GM12878 (cell line): ENCODE results near the gene UROC1. TPM values are rescaled to one million over a fixed set of nuclear protein-coding genes. Genes with fewer than 3 reads are reported as not detected.
A peak's percentile ranks its signal among the peaks of the same experiment; 100 is the strongest.

Experiments used
- ATAC-seq: fragments of 200-7000 bp; cut with Tn5 transposase; 3 replicates; pipeline ENCODE4 v1.9.1; 2020; ENCODE audit warnings: mild to moderate bottlenecking, moderate library complexity
- BruUV-seq: library from RNA; stranded (reverse); fragments of 400-500 nt; replicated peaks from 2 replicates; lab custom pipeline; 2021; lab: Mats Ljungman, UMichigan
- CTCF ChIA-PET: fragments of 300-600 bp; sonication (Branson Sonifier 250); formaldehyde crosslinking; extraction: SDS; loops from one replicate; lab custom pipeline; 2021; ENCODE audit warnings: inconsistent platforms; lab: Yijun Ruan, JAX
- POLR2A ChIA-PET: fragments of 350-600 bp; formaldehyde crosslinking; extraction: SDS; loops from one replicate; lab custom pipeline; 2021; ENCODE audit warnings: inconsistent platforms; lab: Charles Lee
- RAD21 ChIA-PET: fragments of 300-600 bp; sonication (Branson Sonifier 250); formaldehyde crosslinking; loops from one replicate; lab custom pipeline; 2023; ENCODE audit warnings: antibody characterized with exemption; ENCODE audit not compliant: unreplicated experiment; lab: Charles Lee
- SMC1A ChIA-PET: fragments of 300-600 bp; sonication (Branson Sonifier 250); formaldehyde crosslinking; loops from one replicate; lab custom pipeline; 2023; ENCODE audit not compliant: unreplicated experiment, uncharacterized antibody; lab: Charles Lee
- DNase-seq: peaks from one replicate; pipeline ENCODE4 v3.0.0-alpha.2; 2011; ENCODE audit warnings: low read depth, low spot score
- FAIRE-seq: peaks from 3 replicates; lab custom pipeline; 2011; peaks lifted over from hg19 to GRCh38; lab: Jason Lieb, UNC
- H2AFZ ChIP-seq: 2 replicates; pipeline ENCODE4 v1.6.0; 2011; ENCODE audit warnings: low read depth, low read length, control low read depth; ENCODE audit not compliant: control insufficient read depth
- H3K27ac ChIP-seq: 2 replicates; pipeline ENCODE4 v1.5.1; 2011; ENCODE audit warnings: control low read depth; ENCODE audit not compliant: control insufficient read depth, insufficient read depth
- H3K27me3 ChIP-seq, 2 experiments: replicated peaks in 1 of 2; 2 replicates each; pipeline versions ENCODE4 v1.6.0 to v1.6.1; 2011; ENCODE audit warnings: low read length in 1 of 2; ENCODE audit not compliant: control insufficient read depth in 2 of 2, insufficient read depth in 2 of 2
- H3K36me3 ChIP-seq, 2 experiments: 2 replicates each; pipeline ENCODE4 v1.5.1; 2011; ENCODE audit warnings: low read length in 1 of 2; ENCODE audit not compliant: control insufficient read depth in 2 of 2, insufficient read depth in 2 of 2
- H3K4me1 ChIP-seq: 2 replicates; pipeline ENCODE4 v1.6.1; 2011; ENCODE audit warnings: mild to moderate bottlenecking, low read length, moderate library complexity, mixed read lengths; ENCODE audit not compliant: control insufficient read depth, insufficient read depth
- H3K4me2 ChIP-seq: 2 replicates; pipeline ENCODE4 v1.6.0; 2011; ENCODE audit warnings: control low read depth; ENCODE audit not compliant: control insufficient read depth, insufficient read depth
- H3K4me3 ChIP-seq: fragments of 200-600 bp; sonication (generic); 2 replicates; pipeline ENCODE4 v1.5.1; 2016
- H3K79me2 ChIP-seq: 2 replicates; pipeline ENCODE4 v1.6.0; 2011; ENCODE audit warnings: low read length; ENCODE audit not compliant: control insufficient read depth, insufficient read depth
- H3K9ac ChIP-seq: 2 replicates; pipeline ENCODE4 v1.8.0; 2011; ENCODE audit warnings: low read length, control low read depth, mixed read lengths; ENCODE audit not compliant: control insufficient read depth, insufficient read depth
- H3K9me3 ChIP-seq: replicated peaks from 3 replicates; pipeline ENCODE4 v1.5.1; 2011; ENCODE audit warnings: mild to moderate bottlenecking, low read length; ENCODE audit not compliant: control insufficient read depth, insufficient read depth
- H4K20me1 ChIP-seq: 2 replicates; pipeline ENCODE4 v1.6.0; 2011; ENCODE audit not compliant: control insufficient read depth, insufficient read depth
- BMI1 ChIP-seq: fragments of 450-650 bp; IDR thresholded peaks from 2 replicates; pipeline ENCODE4 v1.6.1; 2016; ENCODE audit warnings: mild to moderate bottlenecking, moderate library complexity, borderline replicate concordance
- CREB1 ChIP-seq: IDR thresholded peaks from 2 replicates; pipeline ENCODE4 v1.6.1; 2012; ENCODE audit warnings: low read depth, mild to moderate bottlenecking, inconsistent platforms
- CTCF ChIP-seq, 3 experiments: IDR thresholded peaks in 2 of 3; conservative IDR thresholded peaks in 1 of 3; 2 replicates each; pipeline ENCODE4 v1.5.1; 2011; ENCODE audit warnings: low read depth in 3 of 3, low read length in 3 of 3, mild to moderate bottlenecking in 3 of 3, control low read depth in 2 of 3, moderate library complexity in 2 of 3, inconsistent platforms in 1 of 3, mixed read lengths in 1 of 3; ENCODE audit not compliant: control insufficient read depth in 2 of 3, insufficient read depth in 1 of 3; ENCODE audit errors: extremely low read depth in 1 of 3
- E2F4 ChIP-seq: IDR thresholded peaks from 2 replicates; pipeline ENCODE4 v1.6.1; 2012; ENCODE audit warnings: low read depth, low read length, improper control_type of control experiment
- GATAD2B ChIP-seq: fragments of 450-650 bp; conservative IDR thresholded peaks from 2 replicates; pipeline ENCODE4 v1.6.1; 2017; ENCODE audit warnings: low read depth, mild to moderate bottlenecking, moderate library complexity
- KLF5 ChIP-seq: fragments of 450-650 bp; IDR thresholded peaks from 2 replicates; pipeline ENCODE4 v1.6.1; 2014; ENCODE audit warnings: mild to moderate bottlenecking; ENCODE audit not compliant: partially characterized antibody
- MEF2B ChIP-seq: fragments of 450-650 bp; IDR thresholded peaks from 2 replicates; pipeline ENCODE4 v1.6.1; 2018; ENCODE audit warnings: mild to moderate bottlenecking, moderate library complexity; ENCODE audit not compliant: partially characterized antibody, poor library complexity, severe bottlenecking
- MLLT1 ChIP-seq: fragments of 450-650 bp; IDR thresholded peaks from 2 replicates; pipeline ENCODE4 v1.6.1; 2016; ENCODE audit warnings: mild to moderate bottlenecking
- NKRF ChIP-seq: fragments of 450-650 bp; conservative IDR thresholded peaks from 2 replicates; pipeline ENCODE4 v1.6.1; 2017; ENCODE audit warnings: mild to moderate bottlenecking, moderate library complexity
- RAD21 ChIP-seq: IDR thresholded peaks from 2 replicates; pipeline ENCODE4 v1.6.1; 2011; ENCODE audit warnings: mild to moderate bottlenecking, low read depth, low read length, moderate library complexity; ENCODE audit not compliant: insufficient read depth
- SMAD5 ChIP-seq: IDR thresholded peaks from 2 replicates; pipeline ENCODE4 v1.6.1; 2016; ENCODE audit warnings: antibody characterized with exemption, low read depth
- ZNF592 ChIP-seq: fragments of 450-650 bp; IDR thresholded peaks from 2 replicates; pipeline ENCODE4 v1.6.1; 2017; ENCODE audit warnings: mild to moderate bottlenecking, moderate library complexity
- WGBS: methylation state at CpG from one replicate; pipeline ENCODE4 v1.1.6; 2016; ENCODE audit warnings: low lambda C conversion rate; ENCODE audit not compliant: insufficient replicate concordance, insufficient coverage; ENCODE audit errors: missing lambda C conversion rate; 5-methylcytosine and 5-hydroxymethylcytosine counted together
- in situ Hi-C: fragments of 300-500 bp; cut with MboI; formaldehyde crosslinking; loops from 9 replicates; pipeline ENCODE4 v1.14.3; 2018; ENCODE audit warnings: mixed read lengths
- intact Hi-C: fragments of 100-400 bp; cut with micrococcal nuclease; formaldehyde crosslinking; loops from one replicate; pipeline ENCODE4 v1.14.2; 2022; ENCODE audit not compliant: unreplicated experiment
- polyA plus RNA-seq, 11 experiments: library from polyadenylated mRNA; depleted of rRNA in 4 of 11; unstranded in 6 of 11; stranded (reverse) in 5 of 11; fragments of >200 nt; fragmentation: Nextera tagmentation in 4 of 11; fragmentation: Illumina TruSeq in 1 of 11; extraction: Ambion mirVana in 4 of 11; extraction: Trizol in 1 of 11; gene quantifications; 1 replicate in 1 of 11; 2 replicates in 10 of 11; pipeline versions ENCODE4 v1.2.1 to v1.2.3, GENCODE V29; 2011 to 2016; ENCODE audit warnings: inconsistent platforms in 2 of 11, missing spikeins in 2 of 11, low read depth in 1 of 11
- total RNA-seq, 4 experiments: library from RNA; depleted of rRNA in 3 of 4; stranded (reverse); fragments of >200 nt in 3 of 4; fragmentation: Illumina TruSeq in 1 of 4; extraction: Trizol in 1 of 4; gene quantifications; 2 replicates each; pipeline versions ENCODE4 v1.2.1 to v1.2.3, GENCODE V29; 2013 to 2021

Gene UROC1
- total and polyA plus RNA-seq, 10 of the 15 experiments (the other 5 are each of a cell fraction or from before 2014, with no cell fraction given), result 0.04 TPM; not detected in 9

- ChIA-PET RAD21 (interaction anchor here (0.8 to 0.9 kb wide), 2 partner anchors 11 to 1026 kb away, joined by 3 read pairs; no protein-coding TSS in a partner anchor), SMC1A (interaction anchor here (1.1 to 1.6 kb wide), 2 partner anchors 215 to 1027 kb away, joined by 3 to 4 read pairs; no protein-coding TSS in a partner anchor), POLR2A (no interaction called here), CTCF (interaction anchor here (0.6 to 2.4 kb wide), 17 partner anchors 8 to 1027 kb away, joined by 3 to 19 read pairs (median 3); no protein-coding TSS in a partner anchor)
- FAIRE-seq (peak; percentile 79), ATAC-seq (peak; percentile 72), DNase-seq (no peak)
- no peak overlapping the region for H3K4me3 ChIP-seq
- no peak overlapping the region for H3K4me2 ChIP-seq
- BruUV-seq, result no TSS peak
- H3K4me1 ChIP-seq, result no peaks in the 10 kb centered on the region
- H3K9ac ChIP-seq, result no peak overlapping the region
- H2AFZ ChIP-seq, result no peak overlapping the region
- H3K9me3 ChIP-seq, result no peaks in the 10 kb centered on the region
- no peaks in the 10 kb centered on the region for H3K79me2 ChIP-seq
- whole genome bisulfite sequencing, result 1% methylated on average over 6 of the region's 6 CpGs
- no peaks in the 10 kb centered on the region for H4K20me1 ChIP-seq
- intact Hi-C loops, result loop anchor here (1.0 kb wide), 2 partner anchors 933 to 1022 kb away; no protein-coding TSS in a partner anchor
- in situ Hi-C loops, result no loop called here
- no peak overlapping the region for H3K27ac ChIP-seq
- no peaks in the 10 kb centered on the region for H3K36me3 ChIP-seq
- H3K27me3 ChIP-seq, result no peaks in the 10 kb centered on the region; a peak in 1 of 4 replicates
- TF ChIP-seq KLF5 (no peak), CTCF (IDR thresholded peaks at IDR 0.05 in 2 of 3, conservative IDR thresholded peaks at IDR 0.05 in 1 of 3; ENCODE audit: control insufficient read depth in 2 of 3, extremely low read depth in 1 of 3, insufficient read depth in 1 of 3, low read depth in 3 of 3, low read length in 3 of 3) (peak; percentile 72 to 89 (median 87)), BMI1 (no peak), GATAD2B (no peak), RAD21 (peak; percentile 62), ZNF592 (no peak), MEF2B (no peak), SMAD5 (no peak), MLLT1 (no peak), E2F4 (no peak), NKRF (no peak), CREB1 (no peak)
These were observed 4.8 kb upstream of the UROC1 start for GRCh38 chr3:126522363-126522788.
